IPS DF 4.7 (cell line): ENCODE measurements around the gene KHDC3L.
A peak's percentile ranks its signal among the peaks of the same experiment; 100 is the strongest.

ENCODE experiments used
- DNase-seq: peaks from one replicate; pipeline ENCODE4 v3.0.0-alpha.2; 2013; ENCODE audit warnings: low spot score; ENCODE audit errors: extremely low read depth

Gene KHDC3L, protein sequence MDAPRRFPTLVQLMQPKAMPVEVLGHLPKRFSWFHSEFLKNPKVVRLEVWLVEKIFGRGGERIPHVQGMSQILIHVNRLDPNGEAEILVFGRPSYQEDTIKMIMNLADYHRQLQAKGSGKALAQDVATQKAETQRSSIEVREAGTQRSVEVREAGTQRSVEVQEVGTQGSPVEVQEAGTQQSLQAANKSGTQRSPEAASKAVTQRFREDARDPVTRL

DNA sequence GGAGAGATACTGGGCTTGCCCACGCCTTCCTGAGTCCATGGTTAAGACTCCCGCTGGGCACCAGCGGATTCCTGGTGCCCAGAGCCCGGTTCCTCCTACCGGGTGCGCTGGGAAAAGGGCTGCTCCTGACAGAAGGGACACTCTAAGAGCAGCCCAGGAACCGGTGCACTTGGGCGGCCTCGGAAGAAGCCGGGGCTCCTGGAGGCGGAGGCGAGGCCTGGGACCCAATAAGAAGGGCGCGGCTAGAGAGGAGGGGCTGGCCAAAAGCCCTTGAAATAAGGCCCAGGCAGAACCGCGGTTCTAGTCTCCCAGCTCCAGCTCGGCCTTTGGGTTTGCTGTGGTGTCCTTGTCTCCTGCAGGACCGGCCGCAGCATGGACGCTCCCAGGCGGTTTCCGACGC is at the start of gene KHDC3L:
TSS of gene KHDC3L (plus strand) at position 301 of the 400 bp plus-strand sequence. CDS start at position 373, 72 bp downstream.
- DNase-seq = no peak

DNA sequence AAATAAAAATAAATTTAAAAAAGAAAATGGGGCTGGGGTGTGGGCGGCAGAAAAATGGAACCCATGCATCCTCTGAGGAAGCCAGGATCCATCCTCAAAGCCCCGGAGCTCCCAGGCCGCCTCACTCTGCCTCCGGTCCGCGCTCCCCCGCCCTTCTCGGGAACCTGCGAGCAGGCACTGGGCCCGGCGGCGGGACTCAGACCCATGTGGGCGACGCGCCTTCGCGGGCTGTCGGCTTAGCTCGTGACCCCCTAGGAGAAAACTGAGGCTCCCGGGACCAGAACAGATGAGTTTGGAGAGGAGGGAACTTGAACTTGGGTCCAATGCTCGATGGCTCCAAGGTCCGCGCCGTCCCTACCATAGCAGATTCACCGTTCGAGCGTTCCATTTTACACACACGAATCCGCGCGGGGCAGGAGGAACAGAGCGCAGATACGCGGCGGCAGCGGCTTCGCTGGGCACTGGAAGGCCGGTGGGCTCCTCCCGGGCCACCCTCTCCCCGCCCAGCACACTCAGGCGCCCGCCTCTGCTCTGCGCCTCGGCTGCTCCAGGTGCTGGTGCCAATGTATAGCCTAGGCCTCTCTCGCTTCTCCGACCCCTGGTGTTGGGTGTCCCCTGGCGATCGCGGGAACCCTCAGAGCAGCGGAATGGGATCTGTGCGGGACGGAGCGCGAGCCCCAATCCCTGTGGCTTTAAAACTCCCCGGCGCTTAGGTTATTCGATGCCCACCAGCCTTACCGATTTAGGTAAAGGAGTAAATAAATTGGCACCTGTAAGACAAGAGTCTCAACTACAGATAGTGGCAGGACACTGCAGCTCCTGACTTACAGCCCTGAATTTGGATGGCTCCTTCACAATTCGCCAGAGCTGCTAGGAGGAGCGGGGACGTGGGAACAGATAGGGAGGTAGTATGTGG is 47.6 kb upstream of the KHDC3L start:
- no peak for DNase-seq

DNA sequence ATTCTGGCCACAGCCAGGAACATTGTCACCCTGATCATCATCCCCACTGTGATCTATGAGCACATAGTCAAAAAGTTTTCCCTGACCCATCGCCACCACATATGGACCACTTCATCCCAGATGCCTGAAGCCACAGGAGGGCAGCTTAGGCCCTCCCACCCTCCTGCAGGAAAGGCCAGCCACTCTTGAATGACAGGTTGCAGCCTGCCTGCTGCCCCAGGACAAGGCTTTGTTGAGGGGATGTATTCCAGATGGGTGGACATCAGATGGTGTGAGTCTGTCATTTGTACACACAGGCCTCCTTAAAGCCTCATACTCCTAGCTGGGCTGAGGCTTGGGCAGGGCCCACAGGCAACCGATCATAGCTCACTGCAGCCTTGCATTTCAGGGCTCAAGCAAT is 39.1 kb upstream of the KHDC3L start:
- no peak for DNase-seq

DNA sequence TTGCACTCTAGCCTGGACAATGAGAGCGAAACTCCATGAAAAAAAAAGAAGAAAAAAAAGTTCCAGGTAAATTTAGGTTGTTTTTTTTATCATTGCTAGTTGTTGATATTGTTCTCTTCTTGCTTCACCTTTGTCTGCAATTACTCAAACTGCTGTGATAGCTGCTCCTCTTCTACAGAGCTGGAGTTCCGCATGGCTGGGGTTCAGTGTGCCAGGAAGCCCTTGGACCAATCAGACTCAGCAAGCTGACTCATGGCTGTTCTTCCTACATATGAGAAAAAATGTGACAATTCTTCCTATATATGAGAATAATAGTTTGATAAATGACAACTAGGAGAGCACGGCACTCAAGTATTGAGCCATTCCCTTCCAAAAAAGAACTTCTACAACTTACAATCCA is 36.8 kb upstream of the KHDC3L start:
- DNase-seq = no peak

DNA sequence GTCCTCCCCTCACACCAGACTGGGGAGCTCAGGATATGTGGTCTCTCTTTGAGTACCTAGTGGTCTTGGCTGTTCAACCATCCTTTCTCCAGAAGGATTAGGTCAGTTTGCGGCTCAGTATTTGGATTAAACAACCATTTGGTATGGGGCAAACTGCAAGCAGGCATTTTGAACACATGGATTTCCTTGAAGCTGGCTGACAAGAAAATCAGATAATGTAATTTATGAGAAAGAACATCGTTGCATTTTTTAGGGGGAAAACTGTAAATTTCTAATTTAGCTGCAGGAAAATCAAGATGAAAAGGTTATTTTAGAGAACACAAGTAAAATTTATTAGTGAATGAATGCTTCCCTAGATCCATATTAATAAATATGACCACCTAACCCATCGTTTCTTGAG is 33.7 kb upstream of the KHDC3L start:
- no peak for DNase-seq

DNA sequence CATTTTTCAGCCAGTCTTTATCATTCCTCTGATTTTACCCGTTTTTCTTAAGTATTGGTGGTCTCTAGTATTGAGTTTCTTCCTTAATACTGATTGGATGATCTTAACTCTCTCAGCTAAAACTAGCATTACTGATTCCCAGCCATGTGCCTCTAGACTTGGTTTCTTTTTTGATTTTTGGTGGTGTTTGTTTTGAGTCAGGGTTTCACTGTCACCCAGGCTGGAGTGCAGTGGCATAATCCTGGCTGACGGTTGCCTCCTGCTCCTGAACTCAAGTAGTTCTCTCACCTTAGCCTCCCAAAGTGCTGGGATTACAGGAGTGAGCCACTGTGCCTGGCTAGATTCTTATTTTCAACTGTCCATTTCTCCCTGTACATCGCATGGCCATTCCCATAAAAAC is 33.3 kb upstream of the KHDC3L start:
- DNase-seq = no peak

DNA sequence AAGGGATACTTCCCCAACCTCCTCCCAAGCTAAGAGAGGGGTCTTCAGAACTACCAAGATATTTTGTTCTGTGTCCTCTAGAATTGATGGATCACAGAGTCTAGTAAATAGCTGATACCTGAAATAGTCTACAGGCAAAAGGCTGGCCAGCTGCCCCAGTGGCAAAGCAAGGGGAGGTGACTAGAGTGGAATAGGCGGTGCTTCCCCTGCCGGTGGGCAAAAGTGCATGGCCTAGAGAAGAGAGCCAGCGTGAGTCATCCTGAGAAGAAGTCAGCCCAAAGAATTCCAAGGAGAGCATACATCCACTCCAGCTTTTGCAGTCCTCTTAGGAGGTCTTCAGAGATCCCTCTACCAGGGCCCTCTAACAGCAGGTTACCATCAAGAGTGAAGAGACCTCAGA is 23.1 kb upstream of the KHDC3L start:
- no peak for DNase-seq

DNA sequence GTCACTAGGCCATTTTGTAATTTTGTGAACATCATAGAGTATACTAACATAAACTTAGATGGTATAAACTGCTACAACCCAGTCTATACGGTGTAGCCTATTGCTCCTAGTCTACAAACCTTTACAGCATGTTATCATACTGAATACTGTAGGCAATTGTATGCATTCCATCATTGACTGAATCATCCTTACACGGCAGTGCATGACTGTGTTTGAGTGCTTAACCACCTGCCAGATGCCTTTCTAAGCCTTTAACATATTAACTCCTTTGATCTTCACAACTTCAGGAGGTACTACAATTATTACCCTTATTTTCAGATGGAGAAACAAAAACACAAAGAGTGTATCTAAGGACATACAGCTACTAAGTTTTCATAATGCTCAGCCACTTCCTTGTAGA is 22.4 kb upstream of the KHDC3L start:
- no peak for DNase-seq

DNA sequence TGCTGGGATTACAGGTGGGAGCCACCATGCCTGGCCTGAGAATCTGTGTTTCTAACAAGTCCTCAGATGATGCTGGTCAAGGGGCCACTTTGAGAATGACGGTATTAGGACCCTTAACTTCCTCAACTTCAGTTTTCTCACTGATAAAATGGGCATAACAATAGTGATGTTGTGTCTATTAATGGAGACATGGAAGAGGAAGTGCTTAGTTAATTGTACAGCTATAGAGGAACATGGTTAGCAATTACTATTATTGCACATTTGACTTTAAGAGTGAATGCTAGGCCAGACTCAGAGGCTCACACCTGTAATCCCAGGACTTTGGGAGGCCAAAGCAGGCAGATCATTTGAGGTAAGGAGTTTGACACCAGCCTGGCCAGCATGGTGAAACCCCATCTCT is 21.1 kb upstream of the KHDC3L start:
- no peak for DNase-seq

DNA sequence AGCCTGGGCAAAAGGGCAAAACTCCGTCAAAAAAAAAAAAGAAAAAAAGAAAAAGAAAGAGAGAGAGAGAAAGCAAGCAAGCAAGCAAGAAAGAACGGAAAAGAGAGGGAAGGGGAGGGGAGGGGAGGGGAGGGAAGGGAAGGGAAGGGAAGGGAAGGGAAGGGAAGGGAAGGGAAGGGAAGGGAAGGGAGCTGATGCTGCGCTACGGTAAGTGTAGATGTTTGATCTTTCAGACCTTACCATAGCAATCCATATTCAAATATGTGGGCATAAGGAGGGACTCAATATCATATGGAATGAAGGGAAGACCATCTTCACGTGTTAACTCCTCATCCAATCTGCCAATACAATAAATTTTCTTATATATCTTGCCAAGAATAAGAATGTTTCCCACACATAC is 20.3 kb upstream of the KHDC3L start:
- no peak for DNase-seq

DNA sequence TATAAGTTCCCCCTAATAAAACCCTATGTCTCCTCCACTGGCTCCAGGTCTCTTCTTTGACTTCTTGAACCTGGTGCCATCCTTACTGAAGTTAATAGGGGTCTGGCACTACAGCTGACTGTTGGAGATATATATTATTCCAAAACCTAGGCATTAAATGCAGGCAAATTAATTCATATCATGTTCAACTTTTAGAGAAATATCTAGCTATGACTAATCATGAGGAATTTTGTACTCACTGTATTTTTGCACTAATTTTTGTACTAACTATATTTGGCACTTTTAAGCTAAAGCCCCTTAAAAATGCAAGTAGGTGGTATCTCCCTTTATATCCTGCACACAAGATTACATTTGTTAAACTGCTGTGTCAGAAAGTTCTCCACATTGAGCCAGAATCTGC is 19.3 kb upstream of the KHDC3L start:
- DNase-seq = no peak

DNA sequence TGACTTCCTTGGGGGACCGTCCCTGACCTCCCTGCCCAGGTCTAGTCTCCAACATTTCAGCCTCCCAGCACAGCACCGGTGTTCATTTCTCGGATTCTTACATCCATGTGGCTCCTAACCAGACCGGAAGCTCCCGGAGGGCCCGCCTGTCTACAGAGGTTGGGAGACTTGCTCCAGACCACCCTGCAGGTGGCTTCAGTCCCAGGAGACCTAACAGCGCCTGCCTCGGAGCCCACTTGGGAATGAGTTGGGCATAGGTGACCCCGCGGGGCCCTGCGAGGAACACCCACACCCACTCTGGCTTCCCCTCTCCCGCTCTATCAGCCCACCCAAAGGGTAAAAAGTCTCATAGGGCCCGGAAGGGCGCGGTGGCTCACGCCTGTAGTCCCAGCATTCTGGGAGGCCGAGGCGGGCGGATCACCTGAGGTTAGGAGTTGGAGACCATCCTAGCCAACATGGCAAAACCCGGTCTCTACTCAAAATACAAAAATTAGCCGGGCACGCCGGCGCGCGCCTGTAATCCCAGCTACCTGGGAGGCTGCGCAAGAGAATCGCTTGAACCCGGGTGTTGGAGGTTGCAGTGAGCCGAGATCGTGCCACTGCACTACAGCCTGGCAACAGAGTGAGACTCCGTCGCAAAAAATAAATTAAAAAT is 13.8 kb upstream of the KHDC3L start:
- no peak for DNase-seq

DNA sequence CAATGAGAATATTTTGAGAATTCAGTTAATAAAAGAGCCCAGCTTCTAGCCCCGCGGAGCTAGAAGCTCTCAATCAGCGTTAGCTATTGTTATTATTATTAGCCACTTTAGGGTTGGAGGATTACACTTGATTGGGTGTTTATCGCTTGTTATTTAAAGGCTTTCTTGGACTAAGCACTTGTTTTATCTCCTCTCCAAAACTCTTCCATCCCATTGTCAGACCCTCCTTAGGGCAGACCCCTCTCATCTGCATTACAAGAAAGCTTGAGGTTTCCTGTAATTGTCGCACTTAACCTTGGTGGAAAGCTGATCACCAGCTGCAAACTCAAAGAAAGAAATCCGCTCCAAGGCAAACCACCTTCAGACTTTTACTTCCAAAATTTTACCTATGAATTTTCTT is 13.1 kb upstream of the KHDC3L start:
- DNase-seq = peak; percentile 91

DNA sequence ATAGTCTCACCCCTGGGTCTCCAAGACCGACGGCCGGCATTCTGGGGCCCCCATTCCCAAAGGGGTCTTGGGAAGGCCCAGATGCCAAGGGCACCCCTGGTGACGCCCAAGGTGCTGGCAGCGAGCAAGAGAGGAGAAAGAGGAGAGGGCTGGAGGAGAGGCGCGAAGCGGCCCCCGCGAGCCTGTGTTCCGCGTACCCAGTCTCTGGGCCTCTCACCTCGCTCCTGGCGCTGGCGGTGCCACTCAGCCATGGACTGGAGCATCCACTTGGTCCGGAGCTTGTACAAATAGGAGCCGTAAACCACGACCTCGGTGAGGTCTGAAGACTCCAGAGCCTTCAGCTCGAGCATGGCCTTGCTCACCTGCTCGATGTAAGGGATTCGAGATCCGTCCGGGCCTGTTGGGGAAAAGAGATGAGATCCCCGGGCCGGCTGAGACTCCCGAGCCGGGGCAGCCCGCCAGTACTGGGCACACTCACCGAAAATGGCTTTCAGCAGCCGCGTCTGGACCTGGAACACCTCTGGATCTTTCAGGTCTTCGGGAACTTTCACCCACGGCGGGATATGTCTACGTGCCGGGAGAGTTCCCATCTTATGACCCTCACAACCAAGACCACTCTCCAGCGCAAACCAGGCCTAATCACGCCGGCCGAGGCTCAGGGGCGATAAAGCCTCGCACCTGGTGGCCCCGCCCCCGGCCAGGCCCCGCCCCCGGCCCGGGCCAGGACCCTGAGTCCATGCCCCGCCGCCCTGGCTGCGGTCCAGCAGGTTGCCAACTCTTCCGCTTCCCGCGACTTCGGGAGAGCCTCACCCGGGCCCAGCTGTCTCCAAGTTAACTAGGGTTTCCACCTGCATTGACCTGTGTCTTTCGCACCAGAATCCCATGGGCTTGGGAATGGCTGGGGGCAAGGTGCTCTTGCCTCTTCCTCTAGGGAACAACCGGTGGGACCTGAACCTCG is 8.5 kb upstream of the KHDC3L start, which contains the start of gene DPPA5:
TSS of gene DPPA5 (minus strand) at position 641 of the 958 bp plus-strand sequence. CDS start at position 590, 51 bp downstream.
- DNase-seq = no peak

DNA sequence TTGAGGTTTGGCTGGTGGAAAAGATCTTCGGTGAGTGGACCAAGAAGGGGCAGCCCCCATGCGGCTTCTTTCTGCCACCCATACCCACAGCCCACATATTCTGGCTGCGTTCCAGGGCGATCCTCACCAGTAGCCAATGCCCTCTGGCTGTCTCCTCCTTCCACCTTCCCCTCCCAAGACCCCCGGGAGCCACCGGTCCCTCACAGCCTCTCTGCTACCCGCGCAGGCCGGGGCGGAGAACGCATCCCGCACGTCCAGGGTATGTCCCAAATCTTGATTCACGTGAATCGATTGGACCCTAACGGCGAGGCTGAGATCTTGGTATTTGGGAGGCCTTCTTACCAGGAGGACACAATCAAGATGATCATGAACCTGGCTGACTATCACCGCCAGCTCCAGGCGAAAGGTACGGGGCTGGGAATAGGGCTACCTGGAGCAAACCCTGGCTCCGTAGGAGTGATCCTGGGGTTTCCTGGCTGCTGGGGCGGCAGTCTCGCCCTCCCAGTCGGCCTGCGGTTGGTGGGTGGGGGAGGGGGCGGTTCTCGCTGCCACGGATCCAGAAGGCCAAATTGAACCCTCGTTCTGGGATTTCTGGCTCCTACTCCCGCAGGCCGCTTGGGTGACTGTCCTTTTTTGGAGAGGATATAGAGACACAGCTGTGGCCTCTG is 545 bp downstream of the KHDC3L start:
- no peak for DNase-seq

DNA sequence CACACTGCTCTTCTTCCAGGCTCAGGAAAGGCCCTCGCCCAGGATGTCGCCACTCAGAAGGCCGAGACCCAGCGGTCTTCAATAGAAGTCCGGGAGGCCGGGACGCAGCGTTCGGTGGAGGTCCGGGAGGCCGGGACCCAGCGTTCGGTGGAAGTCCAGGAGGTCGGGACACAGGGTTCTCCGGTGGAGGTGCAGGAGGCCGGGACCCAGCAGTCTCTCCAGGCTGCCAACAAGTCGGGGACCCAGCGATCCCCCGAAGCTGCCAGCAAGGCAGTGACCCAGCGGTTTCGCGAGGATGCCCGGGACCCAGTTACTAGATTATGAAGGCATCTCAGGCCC is 1.0 kb downstream of the KHDC3L start:
- no peak for DNase-seq

DNA sequence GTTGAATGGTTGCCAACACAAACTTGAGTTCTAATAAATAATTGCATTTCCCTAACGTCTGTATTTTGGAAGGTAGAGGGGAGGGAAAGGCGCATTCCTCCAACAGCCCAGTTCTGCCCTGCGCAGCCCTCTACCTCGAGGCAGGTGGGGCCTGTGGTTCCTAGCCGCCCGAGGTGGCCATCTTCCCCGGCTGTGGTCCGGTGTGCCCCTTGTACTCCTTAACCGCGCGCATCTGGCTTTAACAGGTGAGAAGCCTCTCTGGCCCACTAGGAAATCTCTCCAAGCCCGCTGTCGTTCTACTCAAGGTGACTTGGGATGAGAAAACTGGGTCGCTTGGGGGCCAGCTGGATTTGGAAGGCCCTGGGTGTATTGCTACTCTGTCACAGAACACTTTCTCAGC is 1.7 kb downstream of the KHDC3L start:
- DNase-seq = no peak

DNA sequence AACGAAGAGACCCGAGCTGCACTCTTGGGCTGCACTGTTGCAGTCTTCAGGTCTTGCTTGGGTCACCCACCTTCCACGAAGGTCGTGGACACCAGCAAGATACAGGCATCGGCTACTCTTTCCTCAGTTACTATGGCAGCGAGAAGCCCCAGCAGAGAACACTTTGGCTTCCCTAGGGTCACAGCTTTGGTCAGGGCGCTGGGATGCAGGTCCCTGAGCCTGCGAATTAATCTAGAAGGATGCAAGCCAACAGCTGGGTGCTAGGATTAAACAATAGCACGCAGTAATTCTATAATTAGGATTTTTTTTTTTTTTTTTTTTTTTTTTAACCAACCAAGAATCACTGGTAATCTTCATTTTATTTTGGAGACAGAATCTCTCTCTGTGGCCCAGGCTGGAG is 2.1 kb downstream of the KHDC3L start:
- no peak for DNase-seq

DNA sequence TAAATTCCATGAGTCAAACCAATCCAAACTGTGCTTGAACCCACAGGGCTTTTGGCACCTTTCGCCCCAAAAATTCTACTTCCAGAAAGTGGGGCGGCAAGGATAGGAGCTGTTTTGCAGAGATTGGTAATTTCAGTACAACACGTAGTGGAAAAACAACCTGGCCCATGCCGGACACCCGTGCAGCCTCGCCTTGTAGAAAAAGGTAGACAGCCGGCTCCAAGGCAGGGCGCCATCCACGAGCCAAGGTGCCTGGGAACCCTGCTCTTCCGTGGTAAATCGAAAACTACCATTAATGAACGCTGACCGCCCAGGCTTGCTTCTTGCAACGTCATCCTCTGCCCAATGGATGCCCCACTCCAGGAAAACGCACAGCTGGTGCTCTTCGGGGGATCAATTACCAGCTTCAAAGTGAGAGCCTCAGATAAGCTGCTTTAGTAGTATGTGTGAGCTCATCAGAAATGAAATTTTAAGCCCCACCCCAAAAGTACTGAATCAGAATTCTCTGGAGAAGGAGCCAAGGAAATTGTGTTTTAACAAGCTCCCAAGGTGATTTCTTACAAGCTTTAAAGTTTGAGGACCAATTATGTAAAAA is 5.4 kb downstream of the KHDC3L start:
- DNase-seq = no peak

DNA sequence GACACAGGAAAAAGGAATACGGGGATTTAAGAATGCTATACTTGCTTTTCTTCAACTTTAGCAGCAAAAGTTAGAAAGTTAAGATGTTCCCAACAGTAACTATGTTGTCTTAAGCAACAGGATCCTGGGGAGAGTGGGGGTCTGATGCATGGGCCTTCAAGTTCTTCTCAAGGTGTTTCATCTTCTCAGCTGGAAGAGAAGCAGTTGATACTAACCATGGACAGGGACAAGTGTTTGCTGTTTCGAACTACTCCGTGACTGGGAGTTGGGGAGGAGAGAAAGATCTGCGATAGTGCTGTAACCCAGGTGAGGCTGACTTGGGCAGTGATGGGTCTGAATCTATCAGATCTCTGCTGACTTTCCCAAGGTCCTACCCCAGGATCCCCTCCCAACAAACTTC is 6.2 kb downstream of the KHDC3L start:
- no peak for DNase-seq
